SK-N-SH treated with all-trans-retinoic acid at 6 μM for 48 hours (cell line): ENCODE measurements around the gene NEBL.

Experiments
- ATAC-seq: fragments of 200-7000 bp; cut with Tn5 transposase; 3 replicates; pipeline ENCODE4 v1.9.1; 2020; ENCODE audit warnings: mild to moderate bottlenecking, moderate library complexity
- ARNTL ChIP-seq: fragments of 450-650 bp; formaldehyde crosslinking; IDR thresholded peaks from 2 replicates; pipeline ENCODE4 v1.5.0; 2020; ENCODE audit warnings: low read depth, mild to moderate bottlenecking, moderate library complexity, borderline replicate concordance
- BACH2 ChIP-seq: fragments of 250-450 bp; sonication (Bioruptor Pico); IDR thresholded peaks from 2 replicates; pipeline ENCODE4 v1.9.0; 2021; ENCODE audit warnings: mild to moderate bottlenecking, borderline replicate concordance
- CSDC2 ChIP-seq: fragments of 250-450 bp; sonication (Bioruptor Pico); IDR thresholded peaks from 2 replicates; pipeline ENCODE4 v1.5.0; 2020; ENCODE audit warnings: mild to moderate bottlenecking, moderate library complexity
- ESRRG ChIP-seq: fragments of 250-450 bp; sonication (Bioruptor Pico); IDR thresholded peaks from 2 replicates; pipeline ENCODE4 v1.6.1; 2021; ENCODE audit warnings: mild to moderate bottlenecking
- GLIS3 ChIP-seq: fragments of 250-450 bp; sonication (Bioruptor Pico); IDR thresholded peaks from 2 replicates; pipeline ENCODE4 v1.5.0; 2020; ENCODE audit warnings: mild to moderate bottlenecking, moderate library complexity
- ISL1 ChIP-seq: fragments of 250-450 bp; sonication (Bioruptor Pico); IDR thresholded peaks from 2 replicates; pipeline ENCODE4 v2.1.2; 2022; ENCODE audit warnings: mild to moderate bottlenecking, moderate library complexity
- OSR1 ChIP-seq: fragments of 250-450 bp; sonication (Bioruptor Pico); IDR thresholded peaks from 2 replicates; pipeline ENCODE4 v1.8.0; 2022; ENCODE audit warnings: moderate library complexity, mild to moderate bottlenecking, inconsistent platforms
- PPARA ChIP-seq: fragments of 250-450 bp; sonication (Bioruptor Pico); IDR thresholded peaks from 2 replicates; pipeline ENCODE4 v1.5.0; 2020; ENCODE audit warnings: mild to moderate bottlenecking, borderline replicate concordance
- RARB ChIP-seq: fragments of 250-450 bp; sonication (Bioruptor Pico); IDR thresholded peaks from 2 replicates; pipeline ENCODE4 v1.8.0; 2021; ENCODE audit warnings: mild to moderate bottlenecking, moderate library complexity
- SNAI2 ChIP-seq: fragments of 250-450 bp; sonication (Bioruptor Pico); IDR thresholded peaks from 2 replicates; pipeline ENCODE4 v1.5.0; 2020; ENCODE audit warnings: mild to moderate bottlenecking, moderate library complexity
- TCF4 ChIP-seq: fragments of 250-450 bp; sonication (Bioruptor Pico); IDR thresholded peaks from 2 replicates; pipeline ENCODE4 v1.8.0; 2021; ENCODE audit warnings: mild to moderate bottlenecking, moderate library complexity, borderline replicate concordance
- TOX ChIP-seq: fragments of 250-450 bp; sonication (Bioruptor Pico); IDR thresholded peaks from 2 replicates; pipeline ENCODE4 v1.8.0; 2021; ENCODE audit warnings: mild to moderate bottlenecking, moderate library complexity, borderline replicate concordance
- ZC3H10 ChIP-seq: fragments of 250-450 bp; sonication (Bioruptor Pico); IDR thresholded peaks from 2 replicates; pipeline ENCODE4 v1.5.1; 2021; ENCODE audit warnings: mild to moderate bottlenecking, moderate library complexity
- ZFP3 ChIP-seq: fragments of 250-450 bp; sonication (Bioruptor Pico); IDR thresholded peaks from 2 replicates; pipeline ENCODE4 v1.5.0; 2020; ENCODE audit warnings: mild to moderate bottlenecking, moderate library complexity
- ZFP30 ChIP-seq: fragments of 450-650 bp; formaldehyde crosslinking; IDR thresholded peaks from 2 replicates; pipeline ENCODE4 v1.5.0; 2022; ENCODE audit warnings: mild to moderate bottlenecking, moderate library complexity
- ZNF565 ChIP-seq: fragments of 450-650 bp; formaldehyde crosslinking; conservative IDR thresholded peaks from 2 replicates; pipeline ENCODE4 v1.5.0; 2020; ENCODE audit warnings: low read depth, mild to moderate bottlenecking, moderate library complexity
- ZNF70 ChIP-seq: fragments of 450-650 bp; formaldehyde crosslinking; IDR thresholded peaks from 2 replicates; pipeline ENCODE4 v1.5.0; 2020; ENCODE audit warnings: mild to moderate bottlenecking, moderate library complexity
- ZNF8 ChIP-seq: fragments of 450-650 bp; formaldehyde crosslinking; IDR thresholded peaks from 2 replicates; pipeline ENCODE4 v1.5.0; 2020; ENCODE audit warnings: mild to moderate bottlenecking, moderate library complexity
- TF ChIP-seq, protein P1 (sequence below): fragments of 250-450 bp; sonication (Bioruptor Pico); IDR thresholded peaks from 2 replicates; pipeline ENCODE4 v1.5.0; 2020; ENCODE audit warnings: mild to moderate bottlenecking, moderate library complexity
- TF ChIP-seq, protein P2 (sequence below): fragments of 250-450 bp; sonication (Bioruptor Pico); IDR thresholded peaks from 2 replicates; pipeline ENCODE4 v1.5.1; 2020; ENCODE audit warnings: low read depth, mild to moderate bottlenecking, moderate library complexity
- TF ChIP-seq, protein P3 (sequence below): fragments of 250-450 bp; sonication (Bioruptor Pico); IDR thresholded peaks from 2 replicates; pipeline ENCODE4 v1.5.1; 2021; ENCODE audit warnings: mild to moderate bottlenecking, moderate library complexity
- TF ChIP-seq, protein P4 (sequence below): fragments of 250-450 bp; sonication (Bioruptor Pico); IDR thresholded peaks from 2 replicates; pipeline ENCODE4 v1.8.0; 2021; ENCODE audit warnings: low read depth, mild to moderate bottlenecking, moderate library complexity, borderline replicate concordance
- TF ChIP-seq, protein P5 (sequence below): fragments of 250-450 bp; sonication (Bioruptor Pico); IDR thresholded peaks from 2 replicates; pipeline ENCODE4 v1.8.0; 2020; ENCODE audit warnings: mild to moderate bottlenecking, moderate library complexity, borderline replicate concordance

The NEBL gene

DNA sequence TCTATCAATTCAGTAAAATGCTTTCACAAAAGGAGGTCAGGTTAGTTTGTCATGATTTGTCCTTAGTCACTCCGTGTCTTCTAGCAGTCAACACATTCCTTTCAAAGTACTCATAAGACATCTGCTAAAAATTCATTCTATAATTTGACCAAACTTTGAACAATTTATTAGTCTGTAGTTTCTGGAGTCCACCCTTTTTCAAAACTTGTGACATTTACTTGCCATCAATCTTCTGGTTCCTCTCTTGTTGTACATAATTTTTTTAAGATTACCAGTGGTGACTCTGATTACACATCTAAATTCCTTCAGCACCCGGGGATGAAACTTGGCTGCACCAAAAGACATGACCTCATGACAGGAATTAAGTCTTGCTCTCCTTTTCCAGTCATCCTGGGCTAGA is 130.1 kb downstream of the NEBL start:
- TF ChIP-seq ZNF70 (CRISPR knock-in tag), result no peak
- TF ChIP-seq BACH2 (CRISPR knock-in tag), result no peak
- peak; percentile 49; the same call in 1 of the 2 replicates for TF ChIP-seq ISL1 (CRISPR knock-in tag)
- no peak for ATAC-seq

DNA sequence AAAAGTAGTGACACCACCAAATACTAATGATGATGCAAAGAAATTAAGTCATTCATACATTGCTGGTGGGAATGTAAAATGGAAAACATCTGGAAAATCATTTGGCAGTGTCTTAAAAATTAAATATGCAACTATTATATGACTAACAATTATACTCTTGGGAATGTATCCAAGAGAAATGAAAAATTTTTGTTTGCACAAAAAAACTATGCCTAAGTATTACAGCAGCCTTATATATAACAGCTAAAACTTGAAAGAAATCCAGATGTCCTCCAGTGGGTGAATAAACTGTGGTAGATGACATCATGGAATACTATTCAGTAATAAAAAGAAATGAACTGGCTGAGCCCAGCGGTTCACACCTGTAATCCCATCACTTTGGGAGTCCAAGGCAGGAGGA is 132.0 kb downstream of the NEBL start:
- no peak for ATAC-seq
- no peak for TF ChIP-seq ARNTL (CRISPR knock-in tag)
- TF ChIP-seq OSR1 (CRISPR knock-in tag), result no peak
- TF ChIP-seq BACH2 (CRISPR knock-in tag), result no peak
- TF ChIP-seq CSDC2 (CRISPR knock-in tag), result no peak
- no peak for TF ChIP-seq ESRRG (CRISPR knock-in tag)
- no peak for TF ChIP-seq TCF4 (CRISPR knock-in tag)
- TF ChIP-seq, protein P1, sequence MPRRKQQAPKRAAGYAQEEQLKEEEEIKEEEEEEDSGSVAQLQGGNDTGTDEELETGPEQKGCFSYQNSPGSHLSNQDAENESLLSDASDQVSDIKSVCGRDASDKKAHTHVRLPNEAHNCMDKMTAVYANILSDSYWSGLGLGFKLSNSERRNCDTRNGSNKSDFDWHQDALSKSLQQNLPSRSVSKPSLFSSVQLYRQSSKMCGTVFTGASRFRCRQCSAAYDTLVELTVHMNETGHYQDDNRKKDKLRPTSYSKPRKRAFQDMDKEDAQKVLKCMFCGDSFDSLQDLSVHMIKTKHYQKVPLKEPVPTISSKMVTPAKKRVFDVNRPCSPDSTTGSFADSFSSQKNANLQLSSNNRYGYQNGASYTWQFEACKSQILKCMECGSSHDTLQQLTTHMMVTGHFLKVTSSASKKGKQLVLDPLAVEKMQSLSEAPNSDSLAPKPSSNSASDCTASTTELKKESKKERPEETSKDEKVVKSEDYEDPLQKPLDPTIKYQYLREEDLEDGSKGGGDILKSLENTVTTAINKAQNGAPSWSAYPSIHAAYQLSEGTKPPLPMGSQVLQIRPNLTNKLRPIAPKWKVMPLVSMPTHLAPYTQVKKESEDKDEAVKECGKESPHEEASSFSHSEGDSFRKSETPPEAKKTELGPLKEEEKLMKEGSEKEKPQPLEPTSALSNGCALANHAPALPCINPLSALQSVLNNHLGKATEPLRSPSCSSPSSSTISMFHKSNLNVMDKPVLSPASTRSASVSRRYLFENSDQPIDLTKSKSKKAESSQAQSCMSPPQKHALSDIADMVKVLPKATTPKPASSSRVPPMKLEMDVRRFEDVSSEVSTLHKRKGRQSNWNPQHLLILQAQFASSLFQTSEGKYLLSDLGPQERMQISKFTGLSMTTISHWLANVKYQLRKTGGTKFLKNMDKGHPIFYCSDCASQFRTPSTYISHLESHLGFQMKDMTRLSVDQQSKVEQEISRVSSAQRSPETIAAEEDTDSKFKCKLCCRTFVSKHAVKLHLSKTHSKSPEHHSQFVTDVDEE (CRISPR knock-in tag), result no peak
- no peak for TF ChIP-seq PPARA (CRISPR knock-in tag)
- TF ChIP-seq ZNF8 (CRISPR knock-in tag), result no peak
- no peak for TF ChIP-seq ZC3H10

DNA sequence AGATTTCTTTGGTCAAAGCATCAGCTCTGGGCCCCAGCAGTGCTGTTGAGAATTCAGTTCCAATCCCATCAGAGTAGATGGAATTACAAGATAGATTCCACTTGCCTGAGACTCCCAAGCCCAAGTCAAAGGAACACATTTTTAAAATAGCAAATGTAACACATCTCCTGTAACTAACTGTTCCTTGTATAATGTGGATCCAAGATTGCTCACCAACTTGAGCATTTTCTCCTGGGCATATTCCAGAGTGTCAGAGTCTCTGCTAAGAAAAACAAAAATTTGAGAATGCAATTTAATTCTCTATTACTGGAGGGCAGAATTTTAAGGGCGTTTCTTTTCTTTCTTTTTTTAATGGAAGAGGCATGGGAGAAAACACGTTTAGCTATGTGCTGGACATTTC is 136.7 kb downstream of the NEBL start:
- no peak for ATAC-seq
- TF ChIP-seq, protein P2, sequence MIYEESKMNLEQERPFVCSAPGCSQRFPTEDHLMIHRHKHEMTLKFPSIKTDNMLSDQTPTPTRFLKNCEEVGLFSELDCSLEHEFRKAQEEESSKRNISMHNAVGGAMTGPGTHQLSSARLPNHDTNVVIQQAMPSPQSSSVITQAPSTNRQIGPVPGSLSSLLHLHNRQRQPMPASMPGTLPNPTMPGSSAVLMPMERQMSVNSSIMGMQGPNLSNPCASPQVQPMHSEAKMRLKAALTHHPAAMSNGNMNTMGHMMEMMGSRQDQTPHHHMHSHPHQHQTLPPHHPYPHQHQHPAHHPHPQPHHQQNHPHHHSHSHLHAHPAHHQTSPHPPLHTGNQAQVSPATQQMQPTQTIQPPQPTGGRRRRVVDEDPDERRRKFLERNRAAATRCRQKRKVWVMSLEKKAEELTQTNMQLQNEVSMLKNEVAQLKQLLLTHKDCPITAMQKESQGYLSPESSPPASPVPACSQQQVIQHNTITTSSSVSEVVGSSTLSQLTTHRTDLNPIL (CRISPR knock-in tag), result no peak

DNA sequence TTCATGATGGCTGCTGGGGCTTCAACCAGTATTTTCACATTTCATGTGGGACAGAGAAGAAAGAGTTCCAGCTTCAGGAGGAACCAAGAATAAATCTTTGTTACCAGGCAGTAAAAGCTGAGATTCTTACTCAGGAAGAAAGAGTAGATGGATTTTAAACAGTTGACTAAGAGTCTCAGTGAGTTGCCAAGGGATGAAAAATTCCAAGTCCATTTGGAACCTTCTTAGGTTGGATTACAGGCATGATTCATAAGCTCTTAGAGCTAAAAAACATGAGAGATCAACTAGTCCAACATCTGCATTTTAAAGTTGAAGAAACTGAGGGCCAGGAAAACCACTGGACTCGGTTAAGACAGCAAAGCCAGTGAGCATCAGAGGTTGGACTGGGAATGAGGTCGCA is 148.6 kb downstream of the NEBL start:
- TF ChIP-seq ZC3H10, result no peak
- no peak for TF ChIP-seq TOX (CRISPR knock-in tag)
- TF ChIP-seq OSR1 (CRISPR knock-in tag), result no peak
- TF ChIP-seq RARB, result no peak
- TF ChIP-seq ZNF565 (CRISPR knock-in tag), result no peak
- TF ChIP-seq ZFP3 (CRISPR knock-in tag), result no peak
- TF ChIP-seq ZFP30, result no peak
- no peak for TF ChIP-seq GLIS3
- no peak for TF ChIP-seq PPARA (CRISPR knock-in tag)
- TF ChIP-seq CSDC2 (CRISPR knock-in tag), result no peak
- TF ChIP-seq ZNF8 (CRISPR knock-in tag), result no peak
- no peak for TF ChIP-seq ESRRG (CRISPR knock-in tag)
- TF ChIP-seq BACH2 (CRISPR knock-in tag), result no peak
- no peak for TF ChIP-seq ARNTL (CRISPR knock-in tag)
- no peak for TF ChIP-seq SNAI2 (CRISPR knock-in tag)
- TF ChIP-seq ZNF70 (CRISPR knock-in tag), result no peak
- no peak for TF ChIP-seq TCF4 (CRISPR knock-in tag)
- TF ChIP-seq, protein P3, sequence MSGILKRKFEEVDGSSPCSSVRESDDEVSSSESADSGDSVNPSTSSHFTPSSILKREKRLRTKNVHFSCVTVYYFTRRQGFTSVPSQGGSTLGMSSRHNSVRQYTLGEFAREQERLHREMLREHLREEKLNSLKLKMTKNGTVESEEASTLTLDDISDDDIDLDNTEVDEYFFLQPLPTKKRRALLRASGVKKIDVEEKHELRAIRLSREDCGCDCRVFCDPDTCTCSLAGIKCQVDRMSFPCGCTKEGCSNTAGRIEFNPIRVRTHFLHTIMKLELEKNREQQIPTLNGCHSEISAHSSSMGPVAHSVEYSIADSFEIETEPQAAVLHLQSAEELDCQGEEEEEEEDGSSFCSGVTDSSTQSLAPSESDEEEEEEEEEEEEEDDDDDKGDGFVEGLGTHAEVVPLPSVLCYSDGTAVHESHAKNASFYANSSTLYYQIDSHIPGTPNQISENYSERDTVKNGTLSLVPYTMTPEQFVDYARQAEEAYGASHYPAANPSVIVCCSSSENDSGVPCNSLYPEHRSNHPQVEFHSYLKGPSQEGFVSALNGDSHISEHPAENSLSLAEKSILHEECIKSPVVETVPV, result no peak
- TF ChIP-seq, protein P4, sequence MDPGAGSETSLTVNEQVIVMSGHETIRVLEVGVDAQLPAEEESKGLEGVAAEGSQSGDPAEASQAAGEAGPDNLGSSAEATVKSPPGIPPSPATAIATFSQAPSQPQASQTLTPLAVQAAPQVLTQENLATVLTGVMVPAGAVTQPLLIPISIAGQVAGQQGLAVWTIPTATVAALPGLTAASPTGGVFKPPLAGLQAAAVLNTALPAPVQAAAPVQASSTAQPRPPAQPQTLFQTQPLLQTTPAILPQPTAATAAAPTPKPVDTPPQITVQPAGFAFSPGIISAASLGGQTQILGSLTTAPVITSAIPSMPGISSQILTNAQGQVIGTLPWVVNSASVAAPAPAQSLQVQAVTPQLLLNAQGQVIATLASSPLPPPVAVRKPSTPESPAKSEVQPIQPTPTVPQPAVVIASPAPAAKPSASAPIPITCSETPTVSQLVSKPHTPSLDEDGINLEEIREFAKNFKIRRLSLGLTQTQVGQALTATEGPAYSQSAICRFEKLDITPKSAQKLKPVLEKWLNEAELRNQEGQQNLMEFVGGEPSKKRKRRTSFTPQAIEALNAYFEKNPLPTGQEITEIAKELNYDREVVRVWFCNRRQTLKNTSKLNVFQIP, result no peak
- TF ChIP-seq, protein P5, sequence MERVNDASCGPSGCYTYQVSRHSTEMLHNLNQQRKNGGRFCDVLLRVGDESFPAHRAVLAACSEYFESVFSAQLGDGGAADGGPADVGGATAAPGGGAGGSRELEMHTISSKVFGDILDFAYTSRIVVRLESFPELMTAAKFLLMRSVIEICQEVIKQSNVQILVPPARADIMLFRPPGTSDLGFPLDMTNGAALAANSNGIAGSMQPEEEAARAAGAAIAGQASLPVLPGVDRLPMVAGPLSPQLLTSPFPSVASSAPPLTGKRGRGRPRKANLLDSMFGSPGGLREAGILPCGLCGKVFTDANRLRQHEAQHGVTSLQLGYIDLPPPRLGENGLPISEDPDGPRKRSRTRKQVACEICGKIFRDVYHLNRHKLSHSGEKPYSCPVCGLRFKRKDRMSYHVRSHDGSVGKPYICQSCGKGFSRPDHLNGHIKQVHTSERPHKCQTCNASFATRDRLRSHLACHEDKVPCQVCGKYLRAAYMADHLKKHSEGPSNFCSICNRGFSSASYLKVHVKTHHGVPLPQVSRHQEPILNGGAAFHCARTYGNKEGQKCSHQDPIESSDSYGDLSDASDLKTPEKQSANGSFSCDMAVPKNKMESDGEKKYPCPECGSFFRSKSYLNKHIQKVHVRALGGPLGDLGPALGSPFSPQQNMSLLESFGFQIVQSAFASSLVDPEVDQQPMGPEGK (CRISPR knock-in tag), result no peak
- ATAC-seq, result no peak
